Activated naive CD4-positive, alpha-beta T cell treated with anti-CD3 and anti-CD28 coated beads, Interleukin-2, amount 50 U/mL, for 24 hours (primary cell): ENCODE results near the gene HMGXB4.

Experiments
- H3K27ac Mint-ChIP-seq: one replicate; pipeline ENCODE4 v1.8.0; 2021; ENCODE audit warnings: mild to moderate bottlenecking, mixed read lengths
- H3K27me3 Mint-ChIP-seq: one replicate; pipeline ENCODE4 v1.8.0; 2021; ENCODE audit warnings: mixed read lengths
- H3K36me3 Mint-ChIP-seq: one replicate; pipeline ENCODE4 v1.8.0; 2021; ENCODE audit warnings: mixed read lengths
- H3K4me1 Mint-ChIP-seq: one replicate; pipeline ENCODE4 v1.8.0; 2021; ENCODE audit warnings: mixed read lengths
- H3K4me3 Mint-ChIP-seq: one replicate; pipeline ENCODE4 v1.8.0; 2021; ENCODE audit warnings: mild to moderate bottlenecking, mixed read lengths
- H3K9me3 Mint-ChIP-seq: one replicate; pipeline ENCODE4 v1.8.0; 2021; ENCODE audit warnings: mixed read lengths

Gene HMGXB4

DNA sequence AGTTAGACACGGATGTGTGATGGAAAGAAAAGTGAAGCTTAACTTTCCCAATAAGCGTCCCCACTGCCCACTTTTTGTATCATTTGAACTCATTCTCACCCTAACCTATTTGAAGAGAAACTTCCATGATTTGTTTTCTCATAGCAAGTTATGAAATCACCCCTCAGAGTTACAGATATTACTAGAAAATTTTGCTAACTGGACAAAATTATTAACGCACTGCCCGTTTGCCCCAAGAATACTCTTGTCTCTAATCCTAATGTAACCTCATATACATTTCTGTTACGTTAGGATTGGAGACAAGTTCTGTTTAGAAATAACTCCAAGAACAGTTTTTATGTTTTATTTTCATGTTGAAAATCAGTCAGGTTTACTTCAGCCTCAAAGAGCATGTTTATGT, 67.9 kb downstream of the HMGXB4 start:
- Mint-ChIP-seq H3K9me3 (no peaks in the 10 kb centered on the region), H3K4me3 (no peak overlapping the region), H3K36me3 (peaks cover 7% of the 10 kb centered on the region), H3K27ac (no peak overlapping the region), H3K27me3 (no peaks in the 10 kb centered on the region), H3K4me1 (peaks cover 15% of the 10 kb centered on the region)

DNA sequence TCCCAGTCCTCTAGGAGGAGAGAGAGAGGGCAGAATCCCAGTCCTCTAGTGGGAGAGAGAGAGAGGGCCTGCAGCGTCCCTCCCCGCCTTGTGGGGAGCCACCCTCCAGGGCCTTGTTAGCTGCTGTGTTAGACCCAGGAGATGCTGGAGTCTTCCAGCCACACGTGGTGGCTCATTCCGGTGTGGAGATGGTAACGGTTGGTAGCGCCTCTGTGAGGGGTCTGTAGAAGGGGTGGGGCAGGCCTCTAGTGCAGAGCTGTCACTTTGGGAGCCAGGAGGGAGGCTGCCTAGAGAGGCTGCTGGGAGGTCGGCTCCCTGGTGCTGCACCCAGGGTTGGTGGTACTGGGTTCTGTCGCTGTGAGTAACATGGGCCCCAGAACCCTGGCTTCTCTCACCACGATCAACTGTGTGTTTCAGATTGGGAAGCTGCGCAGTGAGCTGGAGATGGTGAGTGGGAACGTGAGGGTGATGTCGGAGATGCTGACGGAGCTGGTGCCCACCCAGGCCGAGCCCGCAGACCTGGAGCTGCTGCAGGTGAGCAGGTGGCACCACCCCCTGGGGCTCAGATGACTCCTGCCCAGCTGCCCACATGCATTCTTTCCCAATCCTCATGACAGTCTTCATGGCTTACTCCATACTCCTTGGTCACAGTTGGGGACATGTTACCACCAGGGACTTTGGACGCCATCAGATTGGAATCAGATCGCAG, 69.7 kb downstream of the HMGXB4 start:
- Mint-ChIP-seq H3K27ac (no peak overlapping the region), H3K36me3 (peaks cover 7% of the 10 kb centered on the region), H3K4me3 (no peak overlapping the region), H3K27me3 (no peaks in the 10 kb centered on the region), H3K4me1 (peaks cover 27% of the 10 kb centered on the region), H3K9me3 (no peaks in the 10 kb centered on the region)

DNA sequence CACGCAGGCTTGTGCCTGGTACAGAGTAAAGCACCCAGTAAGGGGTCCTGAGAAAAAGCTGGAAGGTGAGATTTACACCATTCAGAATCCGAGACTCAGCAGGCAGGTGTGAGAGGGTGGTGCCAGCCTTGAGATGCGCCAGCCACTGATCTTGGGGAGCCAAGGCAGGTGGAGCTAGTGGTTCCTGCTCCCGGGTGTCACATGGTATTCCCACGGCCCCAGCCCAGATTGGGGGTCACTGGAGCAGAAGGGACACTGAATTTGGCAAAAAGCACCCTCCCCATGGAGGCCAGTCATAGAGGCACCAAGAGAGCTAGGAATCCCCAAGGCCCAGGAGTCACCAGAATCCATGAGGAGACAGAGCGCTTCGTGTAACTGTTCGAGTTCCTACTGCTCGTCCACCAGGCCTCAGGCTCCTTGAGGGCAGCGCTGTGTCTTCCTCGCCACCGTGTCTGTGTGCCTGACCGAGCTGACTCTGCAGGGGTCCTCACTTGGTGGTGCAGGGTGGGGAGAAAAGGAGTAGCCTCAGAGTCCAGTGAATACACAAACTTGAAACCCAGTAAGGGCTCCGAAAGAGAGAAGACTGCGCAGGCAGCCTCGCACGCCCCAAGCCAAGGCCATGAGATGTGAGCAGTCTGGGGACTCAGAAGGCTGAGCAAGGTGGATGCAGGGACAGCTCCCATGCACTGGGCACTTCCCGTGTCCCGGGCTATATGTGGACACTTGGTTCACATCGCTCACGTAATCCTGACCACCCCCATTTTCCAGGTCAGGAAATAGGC, 70.6 kb downstream of the HMGXB4 start:
- Mint-ChIP-seq H3K27ac (no peak overlapping the region), H3K9me3 (no peaks in the 10 kb centered on the region), H3K4me3 (no peak overlapping the region), H3K27me3 (no peaks in the 10 kb centered on the region), H3K4me1 (peaks cover 27% of the 10 kb centered on the region), H3K36me3 (peaks cover 7% of the 10 kb centered on the region)

GRCh38 chr22:35328472-35328885, 71.2 kb downstream of the HMGXB4 start:
- peaks cover 27% of the 10 kb centered on the region for H3K4me1 Mint-ChIP-seq
- H3K27ac Mint-ChIP-seq, result no peak overlapping the region
- H3K27me3 Mint-ChIP-seq, result no peaks in the 10 kb centered on the region
- H3K9me3 Mint-ChIP-seq, result no peaks in the 10 kb centered on the region
- H3K4me3 Mint-ChIP-seq, result no peak overlapping the region
- H3K36me3 Mint-ChIP-seq, result peaks cover 7% of the 10 kb centered on the region

DNA sequence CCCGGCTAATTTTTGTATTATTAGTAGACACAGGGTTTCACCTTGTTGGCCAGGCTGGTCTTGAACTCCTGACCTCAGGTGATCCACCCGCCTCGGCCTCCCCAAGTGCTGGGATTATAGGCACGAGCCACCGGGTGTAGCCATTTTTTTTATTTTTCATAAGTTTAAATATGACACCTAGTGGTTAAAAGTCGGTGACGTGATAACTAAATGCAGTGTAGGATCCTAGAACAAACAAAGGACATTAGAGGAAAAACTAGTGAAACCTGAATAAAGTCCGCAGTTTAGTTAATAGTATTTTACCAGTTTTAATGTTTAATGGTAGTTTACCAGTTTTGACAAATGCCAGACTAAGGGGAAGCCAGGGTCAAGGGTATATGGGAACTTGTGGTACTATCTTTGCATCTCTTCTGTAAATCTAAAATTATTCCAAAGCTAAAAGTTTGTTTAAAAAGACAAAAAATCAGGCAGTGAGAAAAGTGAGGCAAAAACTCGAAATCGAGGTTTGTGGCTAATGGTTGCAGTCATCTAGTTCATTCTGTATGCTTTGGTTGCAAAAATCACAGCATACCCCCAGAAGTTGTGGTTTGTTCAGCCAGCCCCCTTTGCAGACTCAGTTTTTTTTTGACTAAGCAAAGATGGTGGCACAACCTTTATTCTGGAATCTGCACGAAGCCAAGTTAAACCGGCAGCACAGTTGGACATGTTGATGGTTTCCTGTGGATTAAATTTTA, 72.0 kb downstream of the HMGXB4 start:
- peak overlapping the region; percentile 30 for H3K4me3 Mint-ChIP-seq
- H3K36me3 Mint-ChIP-seq, result peaks cover 9% of the 10 kb centered on the region
- peaks cover 34% of the 10 kb centered on the region for H3K4me1 Mint-ChIP-seq
- no peaks in the 10 kb centered on the region for H3K27me3 Mint-ChIP-seq
- no peak overlapping the region for H3K27ac Mint-ChIP-seq
- H3K9me3 Mint-ChIP-seq, result no peaks in the 10 kb centered on the region

GRCh38 chr22:35330258-35330861, 73.1 kb downstream of the HMGXB4 start:
- Mint-ChIP-seq H3K4me3 (peak overlapping the region; percentile 91), H3K27me3 (no peaks in the 10 kb centered on the region), H3K27ac (peak overlapping the region; percentile 98), H3K36me3 (peaks cover 9% of the 10 kb centered on the region), H3K9me3 (no peaks in the 10 kb centered on the region), H3K4me1 (peaks cover 34% of the 10 kb centered on the region)

- H3K27ac Mint-ChIP-seq, result peak overlapping the region; percentile 59
- no peaks in the 10 kb centered on the region for H3K9me3 Mint-ChIP-seq
- peaks cover 34% of the 10 kb centered on the region for H3K4me1 Mint-ChIP-seq
- peaks cover 8% of the 10 kb centered on the region for H3K36me3 Mint-ChIP-seq
- no peaks in the 10 kb centered on the region for H3K27me3 Mint-ChIP-seq
- no peak overlapping the region for H3K4me3 Mint-ChIP-seq
These were observed 75.0 kb downstream of the HMGXB4 start for GRCh38 chr22:35332278-35332677.

- Mint-ChIP-seq H3K36me3 (peaks cover 8% of the 10 kb centered on the region), H3K9me3 (no peaks in the 10 kb centered on the region), H3K4me3 (no peak overlapping the region), H3K27ac (no peak overlapping the region), H3K4me1 (peaks cover 29% of the 10 kb centered on the region), H3K27me3 (no peaks in the 10 kb centered on the region)
These were observed 75.9 kb downstream of the HMGXB4 start for GRCh38 chr22:35333220-35333619.

- no peak overlapping the region for H3K27ac Mint-ChIP-seq
- no peaks in the 10 kb centered on the region for H3K27me3 Mint-ChIP-seq
- H3K36me3 Mint-ChIP-seq, result peaks cover 8% of the 10 kb centered on the region
These were observed 76.7 kb downstream of the HMGXB4 start for GRCh38 chr22:35334004-35334403.

GRCh38 chr22:35335468-35335867, 78.2 kb downstream of the HMGXB4 start:
- Mint-ChIP-seq H3K4me1 (peaks cover 16% of the 10 kb centered on the region), H3K36me3 (peaks cover 13% of the 10 kb centered on the region), H3K27ac (no peak overlapping the region), H3K9me3 (no peaks in the 10 kb centered on the region), H3K27me3 (no peaks in the 10 kb centered on the region), H3K4me3 (no peak overlapping the region)

More at GRCh38 chr22:35334004-35334403, 76.7 kb downstream of the HMGXB4 start:
- Mint-ChIP-seq H3K9me3 (no peaks in the 10 kb centered on the region), H3K4me1 (peaks cover 26% of the 10 kb centered on the region), H3K4me3 (no peak overlapping the region)

DNA sequence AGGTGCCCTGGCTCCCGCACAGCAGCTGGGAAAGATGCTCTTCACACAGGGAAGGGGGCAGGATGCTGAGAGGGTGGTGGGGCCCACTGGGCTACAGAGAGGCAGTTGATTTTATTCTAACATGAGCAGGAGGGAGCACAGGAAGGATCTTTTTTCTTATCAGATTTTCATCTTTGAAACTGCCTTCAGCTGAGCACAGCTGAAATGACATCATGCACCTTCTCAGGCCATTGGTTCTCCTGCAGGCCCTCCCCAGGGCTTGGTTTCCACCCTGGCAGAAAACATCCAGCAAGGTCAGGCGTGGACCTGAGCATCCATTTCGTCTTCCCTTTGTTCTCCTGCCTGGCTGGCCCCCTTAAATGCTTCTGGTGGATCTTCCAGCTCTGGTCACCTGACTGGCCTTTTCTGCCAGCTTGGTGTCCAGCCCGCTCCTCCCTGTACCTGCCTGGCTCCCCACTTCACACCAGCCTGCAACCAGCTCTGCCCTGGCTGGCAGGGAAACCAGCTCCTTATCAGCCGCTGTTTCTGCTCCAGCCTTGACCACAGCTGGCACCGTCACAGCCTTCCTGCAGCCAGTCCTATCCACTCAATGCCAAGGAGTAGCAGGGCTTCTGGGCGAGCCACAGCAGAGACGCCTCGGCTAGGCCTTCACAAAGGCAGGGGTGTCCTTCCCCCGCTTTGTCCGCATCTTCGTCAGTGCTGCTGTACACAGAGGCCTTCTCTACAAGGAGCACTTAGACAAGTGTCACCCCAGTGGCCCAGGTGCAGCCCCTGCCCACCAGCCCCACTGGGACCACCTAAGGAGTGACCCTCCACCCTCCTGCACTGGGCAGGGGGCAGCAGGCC, 78.9 kb downstream of the HMGXB4 start:
- Mint-ChIP-seq H3K4me3 (no peak overlapping the region), H3K9me3 (no peaks in the 10 kb centered on the region), H3K4me1 (peaks cover 9% of the 10 kb centered on the region), H3K27me3 (no peaks in the 10 kb centered on the region), H3K36me3 (peaks cover 14% of the 10 kb centered on the region), H3K27ac (no peak overlapping the region)

GRCh38 chr22:35337932-35338331, 80.6 kb downstream of the HMGXB4 start:
- Mint-ChIP-seq H3K36me3 (peaks cover 12% of the 10 kb centered on the region), H3K27me3 (no peaks in the 10 kb centered on the region), H3K4me3 (no peak overlapping the region), H3K4me1 (peaks cover 6% of the 10 kb centered on the region), H3K9me3 (no peaks in the 10 kb centered on the region), H3K27ac (no peak overlapping the region)

- Mint-ChIP-seq H3K27me3 (no peaks in the 10 kb centered on the region), H3K4me3 (no peak overlapping the region), H3K4me1 (no peaks in the 10 kb centered on the region), H3K9me3 (no peaks in the 10 kb centered on the region), H3K27ac (peak overlapping the region; percentile 35), H3K36me3 (peaks cover 9% of the 10 kb centered on the region)
These were observed 84.0 kb downstream of the HMGXB4 start for GRCh38 chr22:35341090-35341874.

- Mint-ChIP-seq H3K4me1 (no peaks in the 10 kb centered on the region), H3K36me3 (peaks cover 9% of the 10 kb centered on the region), H3K27ac (no peak overlapping the region), H3K4me3 (no peak overlapping the region), H3K27me3 (no peaks in the 10 kb centered on the region), H3K9me3 (no peaks in the 10 kb centered on the region)
These were observed 85.1 kb downstream of the HMGXB4 start for GRCh38 chr22:35342390-35342789.
